Spleen (tissue), 7 donors: ENCODE measurements around the gene PTOV1.

ENCODE experiments used
- POLR2A ChIP-seq, 3 donors: fragments of 450-650 bp; IDR thresholded peaks; one replicate each; pipeline ENCODE4 v1.5.1; 2017; ENCODE audit warnings: antibody characterized with exemption in 3 of 3, mild to moderate bottlenecking in 1 of 3
- POLR2AphosphoS5 ChIP-seq, 3 donors: sonication (generic); formaldehyde crosslinking; IDR thresholded peaks; one replicate each; pipeline ENCODE4 v1.5.1; 2017; ENCODE audit warnings: antibody characterized with exemption in 3 of 3
- TF ChIP-seq, protein P1 (sequence below), 11 experiments: fragments of 200-600 bp in 7 of 11; fragments of 450-650 bp in 4 of 11; sonication (generic) in 4 of 11; IDR thresholded peaks in 8 of 11; conservative IDR thresholded peaks in 3 of 11; 1 replicate in 7 of 11; 2 replicates in 4 of 11; pipeline versions ENCODE4 v1.4.0 to v1.8.0; 2016 to 2021; ENCODE audit warnings: antibody characterized with exemption in 11 of 11, inconsistent platforms in 4 of 11, mild to moderate bottlenecking in 1 of 11
- donor health status: DM: no; HTN: no; CAD: no; lungs with moderate emphysema.
- donor health status: DM: no; HTN: no; CAD: no.
- donor health status: DM: no; HTN: no; CAD: no.

DNA sequence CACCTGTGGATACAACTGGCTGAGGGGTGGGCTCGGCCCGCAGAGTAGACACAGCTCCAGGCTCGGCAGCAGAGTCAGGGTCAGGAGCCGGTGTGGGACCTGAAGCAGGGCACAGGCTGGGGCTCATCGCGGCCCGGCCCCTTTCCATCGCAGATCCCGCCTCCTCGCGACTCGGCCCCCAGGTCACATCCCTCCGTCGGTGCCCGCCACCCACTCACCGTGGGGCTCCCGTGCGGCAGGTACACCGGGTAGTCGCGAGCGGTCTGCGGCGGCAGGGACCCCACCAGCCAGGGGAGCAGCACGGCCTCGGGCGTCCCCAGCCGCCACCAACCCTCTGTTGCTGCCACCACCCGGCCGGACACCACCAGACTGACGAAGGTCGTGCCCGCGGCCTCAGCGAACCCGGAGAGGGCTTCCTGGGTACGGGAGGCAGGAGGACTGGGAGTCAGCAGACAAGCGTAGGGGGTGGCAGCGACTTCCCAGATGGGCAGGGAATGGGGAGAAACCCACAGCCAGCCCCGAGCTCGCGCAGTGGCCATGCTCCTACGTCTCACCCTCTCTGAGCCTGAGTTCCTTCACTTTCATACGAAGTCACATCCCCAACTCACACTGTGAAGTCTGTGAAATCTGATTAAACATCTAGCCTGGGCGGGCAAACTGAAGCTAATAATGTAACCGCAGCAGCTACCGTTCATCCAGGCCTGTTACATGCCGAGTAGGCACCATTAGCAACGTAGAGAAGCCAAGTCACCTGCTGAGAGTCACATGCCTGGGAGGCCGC lies 41.6 kb upstream of the PTOV1 start:
- TF ChIP-seq, protein P1, sequence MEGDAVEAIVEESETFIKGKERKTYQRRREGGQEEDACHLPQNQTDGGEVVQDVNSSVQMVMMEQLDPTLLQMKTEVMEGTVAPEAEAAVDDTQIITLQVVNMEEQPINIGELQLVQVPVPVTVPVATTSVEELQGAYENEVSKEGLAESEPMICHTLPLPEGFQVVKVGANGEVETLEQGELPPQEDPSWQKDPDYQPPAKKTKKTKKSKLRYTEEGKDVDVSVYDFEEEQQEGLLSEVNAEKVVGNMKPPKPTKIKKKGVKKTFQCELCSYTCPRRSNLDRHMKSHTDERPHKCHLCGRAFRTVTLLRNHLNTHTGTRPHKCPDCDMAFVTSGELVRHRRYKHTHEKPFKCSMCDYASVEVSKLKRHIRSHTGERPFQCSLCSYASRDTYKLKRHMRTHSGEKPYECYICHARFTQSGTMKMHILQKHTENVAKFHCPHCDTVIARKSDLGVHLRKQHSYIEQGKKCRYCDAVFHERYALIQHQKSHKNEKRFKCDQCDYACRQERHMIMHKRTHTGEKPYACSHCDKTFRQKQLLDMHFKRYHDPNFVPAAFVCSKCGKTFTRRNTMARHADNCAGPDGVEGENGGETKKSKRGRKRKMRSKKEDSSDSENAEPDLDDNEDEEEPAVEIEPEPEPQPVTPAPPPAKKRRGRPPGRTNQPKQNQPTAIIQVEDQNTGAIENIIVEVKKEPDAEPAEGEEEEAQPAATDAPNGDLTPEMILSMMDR (IDR thresholded peaks at IDR 0.05 in 8 of 11, conservative IDR thresholded peaks at IDR 0.05 in 3 of 11), result peak in 6 of 11 experiments; percentile 10 to 34 (median 16)
- peak in 1 of 3 donors; percentile 27 for TF ChIP-seq POLR2A (IDR thresholded peaks at IDR 0.05)
- peak; percentile 82 to 87 (median 85) for TF ChIP-seq POLR2AphosphoS5 (IDR thresholded peaks at IDR 0.05)
